H1 (cell line): ENCODE data around the gene LLGL2. TPM values are rescaled to one million over a fixed set of nuclear protein-coding genes. Genes with fewer than 3 reads are reported as not detected.

ENCODE experiments used
- CTCF ChIA-PET: fragments of 300-600 bp; sonication (Branson Sonifier 250); formaldehyde crosslinking; loops from one replicate; lab custom pipeline; 2021; ENCODE audit not compliant: partially characterized antibody; lab: Charles Lee
- POLR2A ChIA-PET: fragments of 300-600 bp; sonication (Branson Sonifier 250); formaldehyde crosslinking; loops from one replicate; lab custom pipeline; 2021; ENCODE audit warnings: inconsistent platforms; ENCODE audit not compliant: partially characterized antibody; lab: Charles Lee
- DNase-seq, 2 experiments: peaks; one replicate each; pipeline versions ENCODE4 v3.0.0 to v3.0.0-alpha.2; 2010 to 2022; ENCODE audit warnings: low spot score in 2 of 2, low read depth in 1 of 2, mixed read lengths in 1 of 2
- FAIRE-seq: peaks from 2 replicates; lab custom pipeline; 2011; peaks lifted over from hg19 to GRCh38; lab: Jason Lieb, UNC
- H2AFZ ChIP-seq: 2 replicates; pipeline ENCODE4 v1.8.1; 2012; ENCODE audit warnings: low read length, inconsistent platforms
- H2AK5ac ChIP-seq: 2 replicates; pipeline ENCODE4 v1.6.1; 2013; ENCODE audit warnings: low read depth, low read length
- H2BK120ac ChIP-seq: replicated peaks from 2 replicates; pipeline ENCODE3; 2013; ENCODE audit warnings: low read depth, low read length, inconsistent platforms
- H2BK12ac ChIP-seq: 2 replicates; pipeline ENCODE4 v1.6.1; 2013; ENCODE audit warnings: low read depth, low read length
- H2BK15ac ChIP-seq: 2 replicates; pipeline ENCODE4 v1.6.1; 2013; ENCODE audit warnings: low read length
- H2BK20ac ChIP-seq: 2 replicates; pipeline ENCODE4 v1.6.1; 2013; ENCODE audit warnings: low read length
- H2BK5ac ChIP-seq: 2 replicates; pipeline ENCODE4 v1.6.1; 2013; ENCODE audit warnings: low read depth, low read length
- H3K14ac ChIP-seq: 2 replicates; pipeline ENCODE4 v1.6.1; 2013; ENCODE audit warnings: inconsistent platforms; ENCODE audit not compliant: insufficient read length
- H3K18ac ChIP-seq: 2 replicates; pipeline ENCODE4 v1.6.1; 2013; ENCODE audit warnings: low read length; ENCODE audit errors: extremely low read depth
- H3K23ac ChIP-seq: 2 replicates; pipeline ENCODE4 v1.6.1; 2013; ENCODE audit warnings: inconsistent platforms; ENCODE audit not compliant: insufficient read length
- H3K23me2 ChIP-seq: 2 replicates; pipeline ENCODE4 v1.6.1; 2013; ENCODE audit warnings: low read depth, low read length
- H3K27ac ChIP-seq: 2 replicates; pipeline ENCODE4 v1.6.1; 2011; ENCODE audit warnings: low read depth, low read length, inconsistent platforms
- H3K27me3 ChIP-seq, 4 experiments: replicated peaks in 1 of 4; 1 replicate in 1 of 4; 2 replicates in 3 of 4; pipeline versions ENCODE4 v1.6.1 to v1.8.1; 2011 to 2013; ENCODE audit warnings: low read length in 3 of 4, mild to moderate bottlenecking in 3 of 4, inconsistent platforms in 2 of 4, mixed read lengths in 2 of 4, moderate library complexity in 1 of 4; ENCODE audit not compliant: control insufficient read depth in 3 of 4, insufficient read depth in 3 of 4; ENCODE audit errors: extremely low read depth in 1 of 4
- H3K36me3 ChIP-seq, 4 experiments: 2 replicates each; pipeline versions ENCODE4 v1.6.1 to v1.8.1; 2011 to 2013; ENCODE audit warnings: mild to moderate bottlenecking in 4 of 4, low read length in 3 of 4, moderate library complexity in 2 of 4, control low read depth in 1 of 4, inconsistent platforms in 1 of 4; ENCODE audit not compliant: insufficient read depth in 4 of 4, control insufficient read depth in 2 of 4
- H3K4ac ChIP-seq: replicated peaks from 2 replicates; pipeline ENCODE3; 2013; ENCODE audit warnings: low read length, low read depth, mixed read lengths, inconsistent platforms; ENCODE audit not compliant: insufficient read length
- H3K4me1 ChIP-seq, 4 experiments: replicated peaks in 1 of 4; 1 replicate in 1 of 4; 2 replicates in 3 of 4; pipeline versions ENCODE4 v1.6.1 to v1.8.1; 2011 to 2013; ENCODE audit warnings: low read length in 3 of 4, inconsistent platforms in 2 of 4, mixed read lengths in 1 of 4; ENCODE audit not compliant: insufficient read depth in 4 of 4, control insufficient read depth in 3 of 4
- H3K4me2 ChIP-seq, 2 experiments: 2 replicates each; pipeline versions ENCODE4 v1.6.1 to v1.8.1; 2011 to 2013; ENCODE audit warnings: low read depth in 2 of 2, low read length in 2 of 2, control low read depth in 1 of 2, inconsistent platforms in 1 of 2, mild to moderate bottlenecking in 1 of 2; ENCODE audit not compliant: insufficient read depth in 1 of 2
- H3K4me3 ChIP-seq, 4 experiments: fragments of 200-600, 300-600 bp in 1 of 4; sonication (generic), shearing (Covaris generic), sonication (Bioruptor Twin) in 1 of 4; 2 replicates each; pipeline versions ENCODE4 v1.5.1 to v1.8.1; 2011 to 2016; ENCODE audit warnings: low read length in 4 of 4, low read depth in 3 of 4, control low read depth in 2 of 4, inconsistent platforms in 2 of 4, mild to moderate bottlenecking in 2 of 4, mixed read lengths in 1 of 4, moderate library complexity in 1 of 4; ENCODE audit not compliant: insufficient read depth in 2 of 4; ENCODE audit errors: extremely low read depth in 1 of 4
- H3K56ac ChIP-seq: replicated peaks from 2 replicates; pipeline ENCODE3; 2013; ENCODE audit warnings: low read depth, mild to moderate bottlenecking, mixed read lengths, low read length, inconsistent platforms; ENCODE audit not compliant: insufficient read length
- H3K79me1 ChIP-seq: 2 replicates; pipeline ENCODE4 v1.6.1; 2013; ENCODE audit warnings: low read depth, low read length, control low read depth
- H3K79me2 ChIP-seq, 2 experiments: 2 replicates each; pipeline versions ENCODE4 v1.6.1 to v1.8.1; 2012 to 2013; ENCODE audit warnings: low read length in 2 of 2, mild to moderate bottlenecking in 2 of 2, inconsistent platforms in 1 of 2; ENCODE audit not compliant: insufficient read depth in 2 of 2, control insufficient read depth in 1 of 2
- H3K9ac ChIP-seq, 4 experiments: replicated peaks in 1 of 4; 1 replicate in 1 of 4; 2 replicates in 3 of 4; pipeline versions ENCODE4 v1.6.1 to v1.8.1; 2011 to 2013; ENCODE audit warnings: low read depth in 3 of 4, low read length in 3 of 4, control low read depth in 2 of 4, mild to moderate bottlenecking in 2 of 4, moderate library complexity in 2 of 4, inconsistent platforms in 1 of 4; ENCODE audit errors: extremely low read depth in 1 of 4
- H3K9me3 ChIP-seq, 2 experiments: 2 replicates each; pipeline versions ENCODE4 v1.6.1 to v1.8.1; 2012 to 2013; ENCODE audit warnings: mild to moderate bottlenecking in 2 of 2, moderate library complexity in 2 of 2, control low read depth in 1 of 2, inconsistent platforms in 1 of 2, low read depth in 1 of 2, low read length in 1 of 2, mixed read lengths in 1 of 2; ENCODE audit not compliant: insufficient read depth in 2 of 2
- H4K20me1 ChIP-seq, 2 experiments: replicated peaks in 1 of 2; 2 replicates each; pipeline versions ENCODE3 to v1.8.1; 2011 to 2013; ENCODE audit warnings: inconsistent platforms in 2 of 2, low read length in 2 of 2, mild to moderate bottlenecking in 1 of 2; ENCODE audit not compliant: insufficient read depth in 2 of 2, control insufficient read depth in 1 of 2
- H4K5ac ChIP-seq: 2 replicates; pipeline ENCODE4 v1.6.1; 2013; ENCODE audit warnings: low read length, low read depth, mixed read lengths, inconsistent platforms; ENCODE audit not compliant: insufficient read length
- H4K8ac ChIP-seq: 2 replicates; pipeline ENCODE4 v1.8.0; 2013; ENCODE audit warnings: mild to moderate bottlenecking, moderate library complexity, low read length, inconsistent platforms; ENCODE audit not compliant: insufficient read depth; ENCODE audit errors: extremely low read depth
- H4K91ac ChIP-seq: replicated peaks from 2 replicates; pipeline ENCODE3; 2013; ENCODE audit warnings: low read length, mixed read lengths, inconsistent platforms; ENCODE audit not compliant: insufficient read length
- ATF3 ChIP-seq: IDR thresholded peaks from 2 replicates; pipeline ENCODE4 v1.6.1; 2011; ENCODE audit warnings: low read depth, mild to moderate bottlenecking, low read length; ENCODE audit not compliant: insufficient read depth
- BCL11A ChIP-seq, 2 experiments: IDR thresholded peaks; one replicate each; pipeline ENCODE4 v1.6.1; 2011; ENCODE audit warnings: low read depth in 2 of 2, low read length in 2 of 2, mild to moderate bottlenecking in 2 of 2
- BRCA1 ChIP-seq: IDR thresholded peaks from 2 replicates; pipeline ENCODE4 v1.6.1; 2012; ENCODE audit warnings: low read depth, low read length, improper control_type of control experiment
- CTCF ChIP-seq, 3 experiments: IDR thresholded peaks; 1 replicate in 2 of 3; 2 replicates in 1 of 3; pipeline versions ENCODE4 v1.5.1 to v1.6.1; 2011; ENCODE audit warnings: low read length in 3 of 3, mild to moderate bottlenecking in 3 of 3, inconsistent platforms in 2 of 3, low read depth in 1 of 3, moderate library complexity in 1 of 3; ENCODE audit not compliant: insufficient read depth in 1 of 3; ENCODE audit errors: control extremely low read depth in 1 of 3
- GABPA ChIP-seq: IDR thresholded peaks from 2 replicates; pipeline ENCODE4 v1.6.1; 2011; ENCODE audit warnings: mild to moderate bottlenecking, low read length, moderate library complexity, borderline replicate concordance; ENCODE audit not compliant: insufficient read depth
- POLR2A ChIP-seq, 2 experiments: IDR thresholded peaks; 1 replicate in 1 of 2; 2 replicates in 1 of 2; pipeline ENCODE4 v1.6.1; 2011; ENCODE audit warnings: low read depth in 2 of 2, low read length in 2 of 2, mild to moderate bottlenecking in 2 of 2; ENCODE audit errors: control extremely low read depth in 1 of 2
- SUZ12 ChIP-seq: fragments of 200-600 bp; sonication (generic); IDR thresholded peaks from 2 replicates; pipeline ENCODE4 v1.6.1; 2012; ENCODE audit warnings: mild to moderate bottlenecking, inconsistent platforms, low read length, moderate library complexity, mixed read lengths
- USF2 ChIP-seq: IDR thresholded peaks from 2 replicates; pipeline ENCODE4 v1.6.1; 2011; ENCODE audit warnings: low read length, improper control_type of control experiment
- YY1 ChIP-seq: IDR thresholded peaks from 2 replicates; pipeline ENCODE4 v1.6.1; 2011; ENCODE audit warnings: low read depth, mild to moderate bottlenecking, low read length
- WGBS, 2 experiments: shearing (Covaris generic) in 1 of 2; methylation state at CpG; one replicate each; pipeline versions ENCODE4 v1.1.6 to v1.1.7; 2013 to 2015; ENCODE audit warnings: low lambda C conversion rate in 2 of 2, mixed read lengths in 2 of 2, inconsistent platforms in 1 of 2, low coverage in 1 of 2, missing lambda C conversion rate in 1 of 2; ENCODE audit not compliant: insufficient replicate concordance in 2 of 2, insufficient coverage in 1 of 2, insufficient read length in 1 of 2; ENCODE audit errors: extremely low coverage in 1 of 2, missing lambda C conversion rate in 1 of 2; 5-methylcytosine and 5-hydroxymethylcytosine counted together
- polyA plus RNA-seq, 7 experiments: library from polyadenylated mRNA; depleted of rRNA in 3 of 7; stranded (reverse) in 5 of 7; unstranded in 2 of 7; fragments of >200 nt in 5 of 7; fragments of 200-250 nt in 2 of 7; gene quantifications; 1 replicate in 5 of 7; 2 replicates in 1 of 7; 4 replicates in 1 of 7; pipeline versions ENCODE4 v1.2.1 to v1.2.3, GENCODE V29; 2011 to 2013; ENCODE audit warnings: missing spikeins in 2 of 7, mixed read lengths in 2 of 7
- total RNA-seq: library from RNA; stranded (reverse); fragmentation: NEBNext Ultra II Directional; extraction: Animal tissue kit (Norgen Biotek cat#: 25700); gene quantifications from 2 replicates; pipeline ENCODE4 v1.2.1, GENCODE V29; 2021

The LLGL2 gene
- total and polyA plus RNA-seq, 2 of the 8 experiments (the other 6 are each of a cell fraction or from before 2014, with no cell fraction given) = 64.5 to 77.1 TPM

- H3K9ac ChIP-seq = no peak overlapping the region
- H4K20me1 ChIP-seq = peaks cover 2 to 32% of the 10 kb centered on the region in 2 experiments
- no peaks in the 10 kb centered on the region for H3K27me3 ChIP-seq
- no peak overlapping the region; the same call in 1 of the 2 replicates for H3K27ac ChIP-seq
- H2BK12ac ChIP-seq = no peak overlapping the region
- H4K8ac ChIP-seq = no peak overlapping the region
- H3K4ac ChIP-seq = no peak overlapping the region
- WGBS, 2 experiments = 90% methylated on average over 5 of the region's 5 CpGs; no CpG with 5 or more reads in 1 of the 2 experiments
- H3K36me3 ChIP-seq = peaks cover 0 to 11% (median 4%) of the 10 kb centered on the region in 4 experiments; a peak in 3 of 8 replicates
- H3K9me3 ChIP-seq = no peaks in the 10 kb centered on the region
- no peak overlapping the region for H2BK20ac ChIP-seq
- no peak overlapping the region for H2BK5ac ChIP-seq
- H2AK5ac ChIP-seq = no peak overlapping the region
- H3K56ac ChIP-seq = no peak overlapping the region
- H3K23me2 ChIP-seq = no peaks in the 10 kb centered on the region
- no peak overlapping the region for H3K23ac ChIP-seq
- H2AFZ ChIP-seq = no peak overlapping the region
- no peak overlapping the region for H3K4me2 ChIP-seq
- H2BK15ac ChIP-seq = no peak overlapping the region
- H3K4me1 ChIP-seq = peaks cover 0 to 4% (median under 1%) of the 10 kb centered on the region in 4 experiments; a peak in 3 of 7 replicates
- DNase-seq (no peak), FAIRE-seq (no peak)
- ChIA-PET POLR2A (interaction anchor here (1.1 to 1.2 kb wide), 2 partner anchors 9 to 12 kb away, joined by 3 to 6 read pairs; no protein-coding TSS in a partner anchor), CTCF (interaction anchor here (1.4 kb wide), 1 partner anchor 32 kb away, joined by 5 read pairs; no protein-coding TSS in a partner anchor)
- H3K79me1 ChIP-seq = no peaks in the 10 kb centered on the region; the same call in 1 of the 2 replicates
- H3K18ac ChIP-seq = no peak overlapping the region
- no peak overlapping the region for H4K5ac ChIP-seq
- no peak overlapping the region for H3K14ac ChIP-seq
- H3K79me2 ChIP-seq = peaks cover 0 to 11% of the 10 kb centered on the region in 2 experiments; a peak in 1 of 4 replicates
- no peak overlapping the region for H2BK120ac ChIP-seq
- no peak overlapping the region for H4K91ac ChIP-seq
- H3K4me3 ChIP-seq = no peak overlapping the region
- TF ChIP-seq GABPA (no peak), BCL11A (IDR thresholded peaks at IDR 0.05; ENCODE audit: low read depth in 2 of 2, low read length in 2 of 2) (no peak), USF2 (no peak), SUZ12 (no peak), CTCF (IDR thresholded peaks at IDR 0.05; ENCODE audit: control extremely low read depth in 1 of 3, insufficient read depth in 1 of 3, low read depth in 1 of 3, low read length in 3 of 3) (no peak), ATF3 (no peak), BRCA1 (no peak), POLR2A (IDR thresholded peaks at IDR 0.05; ENCODE audit: control extremely low read depth in 1 of 2, low read depth in 2 of 2, low read length in 2 of 2) (no peak), YY1 (no peak)
Observed at GRCh38 chr17:75508931-75509361, 16.6 kb upstream of the LLGL2 start.
